ENCODE results near the gene TNFRSF25.
A peak's percentile ranks its signal among the peaks of the same experiment; 100 is the strongest.
"Not testable (repeated sequence)": the region's sequence is repeated elsewhere in the genome, so short reads cannot be mapped to it uniquely, and the experiment has no call there.

The TNFRSF25 gene

DNA sequence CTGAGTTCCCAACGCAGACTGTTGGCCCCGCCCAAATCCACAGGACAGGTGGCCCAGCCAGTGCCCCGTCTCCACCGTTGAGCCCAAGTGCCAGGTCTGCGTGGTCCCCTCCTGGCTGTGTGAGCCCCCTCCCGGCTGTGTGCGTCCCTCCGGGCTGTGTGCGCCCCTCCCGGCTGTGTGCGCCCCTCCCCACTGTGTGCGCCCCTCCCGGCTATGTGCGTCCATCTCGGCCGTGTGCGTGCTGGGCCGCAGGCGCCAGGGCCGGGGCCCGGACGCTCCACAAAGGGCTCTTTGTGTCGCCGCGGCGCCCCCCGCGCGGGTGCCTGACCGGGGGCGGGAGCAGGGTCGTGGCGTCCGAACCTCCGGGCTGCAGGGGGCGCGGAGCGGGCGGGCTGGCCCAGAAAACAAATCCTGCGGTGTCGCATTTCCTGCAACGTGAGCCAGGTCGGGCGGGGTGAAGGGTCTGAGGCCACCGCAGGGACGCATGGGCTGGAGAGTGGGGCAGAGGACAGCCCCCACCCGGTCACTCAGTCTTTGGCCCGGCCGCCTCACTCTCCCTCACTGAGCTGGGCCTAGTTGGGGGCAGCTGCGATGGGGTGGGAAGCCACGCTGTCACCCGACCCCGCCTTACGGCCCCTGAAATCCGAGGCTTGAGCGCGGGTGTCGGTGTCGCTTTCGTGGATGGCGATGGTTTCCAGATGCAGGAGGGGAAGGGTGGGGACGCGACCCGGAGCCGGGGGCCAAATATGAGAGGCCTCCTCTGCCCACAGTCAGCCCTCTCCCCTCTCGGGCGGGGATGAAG, 18.8 kb downstream of the TNFRSF25 start:
- TF ChIP-seq JUND (IDR thresholded peaks at IDR 0.05; ENCODE audit: low read depth), result no peak
- no peak for DNase-seq (ENCODE audit: low read depth in 1 of 2, low spot score in 1 of 2)

DNA sequence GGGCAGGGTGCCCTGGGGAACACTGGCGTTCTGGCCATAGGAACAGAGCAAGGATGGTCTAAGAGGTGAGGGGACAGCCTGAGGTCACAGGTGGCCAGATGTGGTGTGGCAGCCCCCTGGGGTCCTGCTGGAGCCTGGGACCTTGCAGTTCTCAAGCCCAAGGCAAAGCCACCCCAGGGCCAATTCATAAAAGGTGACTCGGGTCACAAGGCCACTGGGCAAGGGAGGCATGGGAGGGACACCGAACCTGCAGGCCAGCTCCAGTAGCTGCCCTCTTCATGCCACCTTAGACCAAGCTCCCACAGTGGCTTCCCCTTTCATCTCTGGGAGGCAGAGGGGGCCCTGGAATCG, 19.3 kb downstream of the TNFRSF25 start:
- in situ Hi-C loops (cut with HindIII; ENCODE audit: low pct_unique_long_range_greater_than_20kb, low sequenced_read_pairs), result no loop called here
- no peak for TF ChIP-seq JUND (IDR thresholded peaks at IDR 0.05; ENCODE audit: low read depth)
- no peak for DNase-seq (ENCODE audit: low read depth in 1 of 2, low spot score in 1 of 2)

More for the DNA sequence above, 18.8 kb downstream of the TNFRSF25 start:
- in situ Hi-C loops (cut with HindIII; ENCODE audit: low pct_unique_long_range_greater_than_20kb, low sequenced_read_pairs), result no loop called here

DNA sequence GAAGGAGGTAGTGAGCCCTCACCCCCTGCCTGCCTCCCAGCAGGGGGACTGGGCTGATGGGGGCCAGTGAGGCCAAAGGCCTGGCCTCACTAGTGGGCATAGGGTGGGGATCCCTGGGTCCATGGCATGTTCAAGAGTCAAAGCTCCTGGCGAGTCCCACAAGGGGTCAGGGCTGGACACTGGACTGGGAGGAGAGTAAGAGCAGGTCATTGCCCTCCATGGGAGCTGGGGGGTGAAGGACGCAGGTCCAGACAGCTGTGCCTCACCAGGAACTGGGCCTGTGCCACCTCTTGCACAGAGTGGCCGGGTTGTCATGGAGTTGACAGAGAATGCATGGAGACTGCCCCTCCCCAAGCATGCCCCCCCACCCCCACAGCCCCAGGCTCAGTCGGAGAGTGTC, 20.0 kb downstream of the TNFRSF25 start:
- in situ Hi-C loops (cut with HindIII; ENCODE audit: low pct_unique_long_range_greater_than_20kb, low sequenced_read_pairs); DNase-seq (ENCODE audit: low read depth in 1 of 2, low spot score in 1 of 2): not testable (repeated sequence)

DNA sequence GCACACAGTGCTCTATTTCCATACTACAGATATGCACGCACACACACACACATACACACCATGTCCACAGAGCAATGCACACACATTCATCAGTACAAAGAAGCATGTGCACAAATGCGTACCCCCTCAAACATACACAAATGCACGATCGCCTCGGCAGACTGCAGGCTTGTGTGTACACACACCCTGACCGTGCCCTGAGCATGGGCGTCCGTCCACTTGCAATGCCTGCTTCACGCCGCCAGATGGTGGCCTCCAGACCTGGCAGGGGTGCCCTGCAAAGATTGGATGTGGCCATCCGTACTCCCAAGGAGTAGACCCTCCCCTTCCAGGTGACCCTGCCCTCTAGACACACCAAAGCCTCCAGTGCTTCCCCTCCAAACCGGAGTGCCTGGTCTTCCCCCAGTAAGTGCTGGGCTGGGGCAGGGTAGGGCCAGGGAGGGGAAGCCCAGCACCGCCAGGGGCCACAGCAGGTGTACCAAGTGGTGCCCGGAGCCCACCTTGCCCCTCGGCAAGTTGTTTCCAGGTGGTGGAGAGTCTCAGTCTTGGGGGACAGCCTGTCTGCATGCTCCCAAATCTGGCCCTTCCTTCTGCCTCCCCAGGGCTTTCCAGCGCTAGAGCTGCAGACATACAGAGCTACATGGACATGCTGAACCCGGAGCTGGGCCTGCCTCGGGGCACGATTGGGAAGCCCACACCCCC, 20.8 kb downstream of the TNFRSF25 start:
- TF ChIP-seq JUND (IDR thresholded peaks at IDR 0.05; ENCODE audit: low read depth), result no peak
- DNase-seq (ENCODE audit: low read depth in 1 of 2, low spot score in 1 of 2), result peak in 1 of 2 experiments; percentile 39
- in situ Hi-C loops (cut with HindIII; ENCODE audit: low pct_unique_long_range_greater_than_20kb, low sequenced_read_pairs), result no loop called here

DNA sequence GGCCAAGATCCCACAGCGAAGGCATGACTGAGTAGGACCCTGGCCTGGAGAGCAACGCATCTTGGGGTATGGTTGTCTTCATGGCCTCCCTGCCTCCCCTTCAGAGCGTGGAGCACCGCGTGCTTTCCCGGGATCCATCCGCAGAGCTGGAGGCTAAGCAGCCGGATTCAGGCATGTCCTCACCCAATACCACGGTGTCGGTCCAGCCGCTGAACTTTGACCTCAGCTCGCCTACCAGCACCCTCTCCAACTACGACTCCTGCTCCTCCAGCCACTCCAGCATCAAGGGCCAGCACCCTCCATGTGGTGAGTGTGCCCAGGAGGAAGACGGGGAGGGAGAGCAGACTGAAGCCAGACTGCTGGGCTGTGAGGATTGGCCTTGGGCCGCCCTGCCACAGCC, 21.6 kb downstream of the TNFRSF25 start:
- TF ChIP-seq JUND (IDR thresholded peaks at IDR 0.05; ENCODE audit: low read depth), result no peak
- in situ Hi-C loops (cut with HindIII; ENCODE audit: low pct_unique_long_range_greater_than_20kb, low sequenced_read_pairs), result no loop called here
- no peak for DNase-seq (ENCODE audit: low read depth in 1 of 2, low spot score in 1 of 2)

DNA sequence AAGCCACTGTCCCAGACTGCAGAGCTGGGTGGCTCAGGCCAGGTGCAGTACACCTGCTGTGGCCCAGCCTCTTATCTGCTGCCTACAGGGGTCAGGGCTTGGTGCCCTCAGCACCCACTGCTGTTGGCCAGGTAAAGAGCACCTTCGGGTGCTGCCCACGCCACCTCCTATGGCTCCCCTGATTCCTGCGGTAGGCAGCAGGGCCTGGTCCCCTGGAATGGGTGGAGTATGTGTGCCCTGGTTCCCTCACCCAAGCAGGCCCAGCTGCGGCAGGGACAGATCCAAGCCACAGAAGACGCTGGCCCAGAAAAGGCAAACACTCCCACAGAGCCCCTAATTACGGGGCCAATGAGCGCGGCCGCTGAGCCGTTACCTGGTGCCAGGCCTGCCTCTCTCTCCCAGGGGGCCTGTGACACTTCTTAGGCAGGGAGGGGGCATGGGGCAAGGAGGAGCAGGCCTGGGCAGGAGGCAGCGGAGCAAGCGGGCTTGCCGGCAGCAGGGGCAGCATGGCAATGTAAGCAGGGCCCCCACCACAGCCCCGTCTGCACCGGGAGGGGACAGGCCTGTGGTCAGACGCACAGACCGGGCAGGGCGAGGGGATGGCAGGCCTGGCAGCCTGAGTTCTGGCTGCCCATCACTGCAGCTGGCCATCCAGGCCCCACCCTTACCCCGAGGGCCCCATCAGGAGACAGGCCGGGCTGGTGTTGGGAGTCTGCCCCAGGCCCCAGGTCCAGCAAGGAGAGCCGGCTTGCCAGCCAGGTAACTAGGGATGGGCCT, 22.4 kb downstream of the TNFRSF25 start:
- no peak for DNase-seq (ENCODE audit: low read depth in 1 of 2, low spot score in 1 of 2)
- in situ Hi-C loops (cut with HindIII; ENCODE audit: low pct_unique_long_range_greater_than_20kb, low sequenced_read_pairs), result no loop called here

DNA sequence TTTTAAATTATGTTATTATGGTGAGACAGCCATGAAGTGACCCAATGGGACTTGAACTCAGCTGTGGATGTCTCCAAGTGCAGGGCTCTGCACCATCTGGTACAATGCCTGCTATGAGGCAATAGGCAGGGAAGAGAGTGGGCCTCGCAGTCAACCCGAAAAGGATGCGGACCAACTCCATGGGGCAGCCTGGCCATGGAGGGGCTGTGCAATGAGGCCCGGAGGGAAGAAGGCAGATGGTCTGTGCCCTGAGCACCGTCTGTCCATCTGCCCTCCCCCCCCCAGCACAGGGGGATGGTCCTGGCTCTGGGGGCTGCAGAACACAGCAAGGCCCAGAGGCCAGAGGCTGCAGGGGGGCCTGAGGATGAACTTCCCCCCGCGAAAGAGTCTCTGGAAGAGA, 24.4 kb downstream of the TNFRSF25 start:
- DNase-seq (ENCODE audit: low read depth in 1 of 2, low spot score in 1 of 2), result no peak
- in situ Hi-C loops (cut with HindIII; ENCODE audit: low pct_unique_long_range_greater_than_20kb, low sequenced_read_pairs), result no loop called here
- TF ChIP-seq JUND (IDR thresholded peaks at IDR 0.05; ENCODE audit: low read depth), result no peak

More for the DNA sequence above, 22.4 kb downstream of the TNFRSF25 start:
- TF ChIP-seq JUND (IDR thresholded peaks at IDR 0.05; ENCODE audit: low read depth), result no peak

DNA sequence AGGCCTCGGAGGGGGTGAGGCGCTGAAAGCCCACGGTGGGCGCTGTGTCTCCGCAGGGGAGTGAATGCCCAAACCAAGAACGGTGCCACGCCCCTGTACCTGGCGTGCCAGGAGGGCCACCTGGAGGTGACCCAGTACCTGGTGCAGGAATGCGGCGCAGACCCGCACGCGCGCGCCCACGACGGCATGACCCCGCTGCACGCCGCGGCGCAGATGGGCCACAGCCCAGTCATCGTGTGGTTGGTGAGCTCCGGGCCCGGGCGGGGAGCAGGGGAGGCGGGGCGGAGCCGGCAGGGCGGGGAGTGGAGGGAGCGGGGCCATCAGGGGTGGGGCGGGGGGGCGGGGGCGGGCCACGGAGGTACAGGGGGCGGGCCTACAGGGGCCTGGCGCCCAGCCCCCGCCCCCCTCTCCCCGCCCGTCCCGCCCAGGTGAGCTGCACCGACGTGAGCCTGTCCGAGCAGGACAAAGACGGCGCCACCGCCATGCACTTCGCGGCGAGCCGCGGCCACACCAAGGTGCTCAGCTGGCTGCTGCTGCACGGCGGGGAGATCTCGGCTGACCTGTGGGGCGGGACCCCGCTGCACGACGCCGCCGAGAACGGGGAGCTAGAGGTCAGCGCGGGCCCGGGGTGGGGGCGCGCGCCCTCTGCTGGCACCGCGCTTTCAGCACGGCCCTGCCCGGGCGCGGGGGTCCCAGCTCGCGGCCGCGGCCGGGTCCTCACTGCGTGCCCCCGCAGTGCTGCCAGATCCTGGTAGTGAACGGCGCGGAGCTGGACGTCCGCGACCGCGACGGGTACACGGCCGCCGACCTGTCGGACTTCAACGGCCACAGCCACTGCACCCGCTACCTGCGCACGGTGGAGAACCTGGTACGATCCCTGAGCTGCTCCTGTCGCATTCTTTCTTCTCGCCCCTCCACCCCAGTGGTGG, 25.5 kb downstream of the TNFRSF25 start:
- peak in 1 of 2 experiments; percentile 40 for DNase-seq (ENCODE audit: low read depth in 1 of 2, low spot score in 1 of 2)
- in situ Hi-C loops (cut with HindIII; ENCODE audit: low pct_unique_long_range_greater_than_20kb, low sequenced_read_pairs), result no loop called here
- no peak for TF ChIP-seq JUND (IDR thresholded peaks at IDR 0.05; ENCODE audit: low read depth)

DNA sequence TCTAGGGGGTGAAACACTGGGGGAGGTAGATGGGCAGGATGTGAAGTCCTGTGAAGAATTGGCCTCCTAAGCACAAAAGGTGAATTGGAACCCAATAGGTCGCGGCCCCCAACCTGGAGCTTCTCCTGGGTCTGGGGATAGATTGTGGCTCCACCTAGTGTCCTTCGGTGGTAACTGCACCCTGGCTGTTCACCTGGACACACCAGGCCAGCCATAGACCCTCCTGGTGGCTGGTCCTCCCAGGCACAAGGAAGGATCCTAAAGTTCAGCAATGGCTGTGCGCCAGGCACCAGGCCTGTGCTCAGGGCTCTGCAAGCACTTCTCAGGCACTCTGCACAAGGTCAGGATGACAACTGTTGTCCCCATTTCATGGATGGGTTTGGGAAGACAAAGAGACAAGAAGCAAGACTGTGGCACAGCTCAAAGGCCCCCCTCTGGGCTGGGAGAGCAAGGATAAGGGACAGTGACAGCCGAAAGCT, 27.9 kb downstream of the TNFRSF25 start:
- no peak for TF ChIP-seq JUND (IDR thresholded peaks at IDR 0.05; ENCODE audit: low read depth)
- in situ Hi-C loops (cut with HindIII; ENCODE audit: low pct_unique_long_range_greater_than_20kb, low sequenced_read_pairs), result no loop called here
- DNase-seq (ENCODE audit: low read depth in 1 of 2, low spot score in 1 of 2), result peak; percentile 69 to 77

DNA sequence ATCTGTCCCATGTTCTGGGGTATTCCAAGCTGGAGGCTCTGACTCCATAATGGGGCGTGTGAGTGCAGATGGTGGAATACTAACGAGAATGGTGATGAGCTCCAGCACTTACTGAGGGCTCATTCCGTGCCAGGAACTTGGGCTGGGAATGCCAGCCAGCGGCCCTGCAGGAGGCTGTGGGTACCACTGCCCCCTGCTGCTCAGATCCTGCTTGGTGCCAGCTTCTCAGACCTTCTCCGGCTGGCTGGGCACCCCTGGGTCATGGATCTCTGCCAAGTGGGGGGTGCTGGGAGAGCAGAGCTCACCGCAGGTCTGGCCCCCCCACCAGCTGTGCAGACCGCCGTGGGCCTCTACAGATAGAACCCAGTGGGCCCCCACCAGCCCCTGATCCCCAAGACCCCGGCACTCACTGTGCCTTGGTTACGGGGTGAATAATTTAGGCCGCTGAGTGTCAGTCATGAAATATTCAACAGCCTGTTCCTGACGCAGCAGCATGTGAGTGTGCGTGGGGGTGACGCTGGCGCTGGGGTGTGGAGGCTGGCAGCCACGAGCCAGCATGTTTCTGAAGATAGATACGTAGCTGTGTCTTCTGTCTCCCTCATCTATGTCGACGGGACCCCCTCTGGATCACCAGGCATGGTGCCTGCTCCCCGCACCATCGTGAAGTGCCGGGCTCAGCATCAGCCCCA, 28.8 kb downstream of the TNFRSF25 start:
- in situ Hi-C loops (cut with HindIII; ENCODE audit: low pct_unique_long_range_greater_than_20kb, low sequenced_read_pairs), result not testable (repeated sequence)
- DNase-seq (ENCODE audit: low read depth in 1 of 2, low spot score in 1 of 2), result peak; percentile 44 to 73

DNA sequence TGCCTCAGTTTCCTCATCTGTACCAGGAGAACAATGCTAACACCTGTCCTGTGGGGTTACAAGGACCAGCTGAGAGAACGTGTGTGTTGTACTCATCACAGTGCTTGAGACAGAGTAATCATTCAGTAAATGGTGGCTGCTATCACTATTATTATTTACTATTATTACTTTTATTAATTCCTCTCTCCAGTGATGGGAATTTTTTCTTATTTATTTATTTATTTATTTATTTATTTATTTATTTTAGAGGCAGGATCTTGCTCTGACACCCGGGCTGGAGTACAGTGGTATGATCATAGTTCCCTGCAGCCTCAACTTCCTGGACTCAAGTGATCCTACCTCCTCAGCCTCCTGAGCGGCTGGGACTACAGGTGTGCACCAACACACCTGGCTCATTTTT, 29.7 kb downstream of the TNFRSF25 start:
- DNase-seq (ENCODE audit: low read depth in 1 of 2, low spot score in 1 of 2); in situ Hi-C loops (cut with HindIII; ENCODE audit: low pct_unique_long_range_greater_than_20kb, low sequenced_read_pairs): not testable (repeated sequence)

Data from T47D (cell line).